SK-N-SH treated with all-trans-retinoic acid at 6 μM for 48 hours (cell line): ENCODE measurements around the gene KRTAP16-1.

Experiments used
- ARNTL ChIP-seq: fragments of 450-650 bp; formaldehyde crosslinking; IDR thresholded peaks from 2 replicates; pipeline ENCODE4 v1.5.0; 2020; ENCODE audit warnings: low read depth, mild to moderate bottlenecking, moderate library complexity, borderline replicate concordance
- BACH2 ChIP-seq: fragments of 250-450 bp; sonication (Bioruptor Pico); IDR thresholded peaks from 2 replicates; pipeline ENCODE4 v1.9.0; 2021; ENCODE audit warnings: mild to moderate bottlenecking, borderline replicate concordance
- OSR1 ChIP-seq: fragments of 250-450 bp; sonication (Bioruptor Pico); IDR thresholded peaks from 2 replicates; pipeline ENCODE4 v1.8.0; 2022; ENCODE audit warnings: moderate library complexity, mild to moderate bottlenecking, inconsistent platforms
- RARB ChIP-seq: fragments of 250-450 bp; sonication (Bioruptor Pico); IDR thresholded peaks from 2 replicates; pipeline ENCODE4 v1.8.0; 2021; ENCODE audit warnings: mild to moderate bottlenecking, moderate library complexity
- ZFP3 ChIP-seq: fragments of 250-450 bp; sonication (Bioruptor Pico); IDR thresholded peaks from 2 replicates; pipeline ENCODE4 v1.5.0; 2020; ENCODE audit warnings: mild to moderate bottlenecking, moderate library complexity
- ZFP30 ChIP-seq: fragments of 450-650 bp; formaldehyde crosslinking; IDR thresholded peaks from 2 replicates; pipeline ENCODE4 v1.5.0; 2022; ENCODE audit warnings: mild to moderate bottlenecking, moderate library complexity
- ZNF70 ChIP-seq: fragments of 450-650 bp; formaldehyde crosslinking; IDR thresholded peaks from 2 replicates; pipeline ENCODE4 v1.5.0; 2020; ENCODE audit warnings: mild to moderate bottlenecking, moderate library complexity
- ZNF8 ChIP-seq: fragments of 450-650 bp; formaldehyde crosslinking; IDR thresholded peaks from 2 replicates; pipeline ENCODE4 v1.5.0; 2020; ENCODE audit warnings: mild to moderate bottlenecking, moderate library complexity

GRCh38 chr17:41271858-41272257, 37.3 kb downstream of the KRTAP16-1 start:
- TF ChIP-seq ZNF70 (CRISPR knock-in tag) (no peak), ZFP3 (CRISPR knock-in tag) (no peak), ZFP30 (CRISPR knock-in tag) (no peak), RARB (CRISPR knock-in tag) (no peak), ZNF8 (no peak), ARNTL (no peak), OSR1 (no peak), BACH2 (CRISPR knock-in tag) (no peak)
